ENCODE measurements around the gene NSG2. TPM values are rescaled to one million over a fixed set of nuclear protein-coding genes. Genes with fewer than 3 reads are reported as not detected.

Gene NSG2
- total RNA-seq, 4 donors from 2014 or later = 3.4 to 5.4 (median 3.9) TPM

DNA sequence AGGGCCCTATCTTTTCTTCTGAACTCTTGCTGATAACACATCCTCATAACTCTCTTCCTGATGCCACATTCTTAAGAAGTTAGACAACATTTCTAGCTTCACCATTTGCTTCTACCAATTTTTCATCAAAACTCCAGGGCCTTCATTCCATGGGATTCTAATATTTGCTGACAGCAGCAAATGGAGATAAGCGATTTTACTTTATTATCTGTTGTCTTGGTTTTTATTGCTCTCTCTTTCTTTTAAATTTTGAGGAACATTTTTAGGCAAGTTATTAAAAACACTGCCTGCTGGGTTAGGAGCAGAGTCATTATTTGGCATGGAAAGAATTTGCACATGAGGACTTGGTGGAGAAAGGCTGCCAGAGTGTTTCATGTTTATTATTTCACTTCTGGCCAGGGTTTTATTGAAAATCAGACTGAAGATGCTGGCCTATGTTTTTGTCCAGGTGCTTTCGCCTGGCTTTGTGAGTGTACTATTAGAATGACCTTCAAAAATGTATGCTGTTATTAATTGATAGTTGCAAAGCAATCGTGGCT lies 27.7 kb downstream of the NSG2 start:
- Histone ChIP-seq H3K4me3 (no peak overlapping the region), H3K9me3 (no peaks in the 10 kb centered on the region), H3K36me3 (no peaks in the 10 kb centered on the region), H3K27ac (replicated peaks in 1 of 4) (no peak overlapping the region), H3K4me1 (peaks cover 0 to 12% (median 6%) of the 10 kb centered on the region in 4 donors), H3K27me3 (no peaks in the 10 kb centered on the region)
- TF ChIP-seq POLR2A (IDR thresholded peaks at IDR 0.05; ENCODE audit: low read depth) (no peak), POLR2AphosphoS5 (IDR thresholded peaks at IDR 0.05) (no peak), EP300 (IDR thresholded peaks at IDR 0.05) (no peak)
- TF ChIP-seq, protein P1, sequence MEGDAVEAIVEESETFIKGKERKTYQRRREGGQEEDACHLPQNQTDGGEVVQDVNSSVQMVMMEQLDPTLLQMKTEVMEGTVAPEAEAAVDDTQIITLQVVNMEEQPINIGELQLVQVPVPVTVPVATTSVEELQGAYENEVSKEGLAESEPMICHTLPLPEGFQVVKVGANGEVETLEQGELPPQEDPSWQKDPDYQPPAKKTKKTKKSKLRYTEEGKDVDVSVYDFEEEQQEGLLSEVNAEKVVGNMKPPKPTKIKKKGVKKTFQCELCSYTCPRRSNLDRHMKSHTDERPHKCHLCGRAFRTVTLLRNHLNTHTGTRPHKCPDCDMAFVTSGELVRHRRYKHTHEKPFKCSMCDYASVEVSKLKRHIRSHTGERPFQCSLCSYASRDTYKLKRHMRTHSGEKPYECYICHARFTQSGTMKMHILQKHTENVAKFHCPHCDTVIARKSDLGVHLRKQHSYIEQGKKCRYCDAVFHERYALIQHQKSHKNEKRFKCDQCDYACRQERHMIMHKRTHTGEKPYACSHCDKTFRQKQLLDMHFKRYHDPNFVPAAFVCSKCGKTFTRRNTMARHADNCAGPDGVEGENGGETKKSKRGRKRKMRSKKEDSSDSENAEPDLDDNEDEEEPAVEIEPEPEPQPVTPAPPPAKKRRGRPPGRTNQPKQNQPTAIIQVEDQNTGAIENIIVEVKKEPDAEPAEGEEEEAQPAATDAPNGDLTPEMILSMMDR (IDR thresholded peaks at IDR 0.05) = no peak
- intact Hi-C loops (cut with DNase I) = no loop called here
- WGBS = 48% methylated on average over 3 of the region's 3 CpGs
- DNase-seq (ENCODE audit: extremely low spot score) = no peak

GRCh38 chr5:174074369-174074768 lies 28.9 kb downstream of the NSG2 start:
- 95% methylated on average over 7 of the region's 7 CpGs for WGBS
- H3K4me3 ChIP-seq = no peak overlapping the region
- no peaks in the 10 kb centered on the region for H3K27me3 ChIP-seq
- no peak for TF ChIP-seq POLR2AphosphoS5 (IDR thresholded peaks at IDR 0.05)
- TF ChIP-seq EP300 (IDR thresholded peaks at IDR 0.05) = no peak
- TF ChIP-seq, protein P1 (IDR thresholded peaks at IDR 0.05) = no peak
- TF ChIP-seq POLR2A (IDR thresholded peaks at IDR 0.05; ENCODE audit: low read depth) = no peak
- H3K36me3 ChIP-seq = no peaks in the 10 kb centered on the region
- peaks cover 0 to 12% (median 6%) of the 10 kb centered on the region in 4 donors for H3K4me1 ChIP-seq
- intact Hi-C loops (cut with DNase I) = no loop called here
- no peak overlapping the region for H3K27ac ChIP-seq (replicated peaks in 1 of 4)
- no peak for DNase-seq (ENCODE audit: extremely low spot score)
- no peaks in the 10 kb centered on the region for H3K9me3 ChIP-seq

- H3K4me3 ChIP-seq = no peak overlapping the region
- H3K4me1 ChIP-seq = peaks cover 0 to 5% (median 1%) of the 10 kb centered on the region in 4 donors
- peaks cover 0 to 2% (median 0%) of the 10 kb centered on the region in 4 donors for H3K27me3 ChIP-seq
- intact Hi-C loops (cut with DNase I) = no loop called here
- no peak for DNase-seq (ENCODE audit: extremely low spot score)
- no peaks in the 10 kb centered on the region for H3K9me3 ChIP-seq
- no peaks in the 10 kb centered on the region for H3K36me3 ChIP-seq
- TF ChIP-seq POLR2AphosphoS5 (IDR thresholded peaks at IDR 0.05) = no peak
- 73% methylated on average over 3 of the region's 3 CpGs for WGBS
- H3K27ac ChIP-seq (replicated peaks in 1 of 4) = no peak overlapping the region
Observed at GRCh38 chr5:174078416-174078815, 32.9 kb downstream of the NSG2 start.

- H3K9me3 ChIP-seq = no peaks in the 10 kb centered on the region
- H3K27ac ChIP-seq (replicated peaks in 1 of 4) = no peak overlapping the region
- no peaks in the 10 kb centered on the region for H3K4me1 ChIP-seq
- no peak overlapping the region for H3K4me3 ChIP-seq
- DNase-seq (ENCODE audit: extremely low spot score) = no peak
- H3K27me3 ChIP-seq = peaks cover 0 to 12% (median 0%) of the 10 kb centered on the region in 4 donors
- intact Hi-C loops (cut with DNase I) = no loop called here
- WGBS = 92% methylated on average over 2 of the region's 2 CpGs
- TF ChIP-seq EP300 (IDR thresholded peaks at IDR 0.05) (no peak), POLR2A (IDR thresholded peaks at IDR 0.05; ENCODE audit: low read depth) (no peak), POLR2AphosphoS5 (IDR thresholded peaks at IDR 0.05) (no peak)
- TF ChIP-seq, protein P1 (IDR thresholded peaks at IDR 0.05) = no peak
- H3K36me3 ChIP-seq = no peaks in the 10 kb centered on the region
Observed at GRCh38 chr5:174082286-174082685, 36.8 kb downstream of the NSG2 start.

DNA sequence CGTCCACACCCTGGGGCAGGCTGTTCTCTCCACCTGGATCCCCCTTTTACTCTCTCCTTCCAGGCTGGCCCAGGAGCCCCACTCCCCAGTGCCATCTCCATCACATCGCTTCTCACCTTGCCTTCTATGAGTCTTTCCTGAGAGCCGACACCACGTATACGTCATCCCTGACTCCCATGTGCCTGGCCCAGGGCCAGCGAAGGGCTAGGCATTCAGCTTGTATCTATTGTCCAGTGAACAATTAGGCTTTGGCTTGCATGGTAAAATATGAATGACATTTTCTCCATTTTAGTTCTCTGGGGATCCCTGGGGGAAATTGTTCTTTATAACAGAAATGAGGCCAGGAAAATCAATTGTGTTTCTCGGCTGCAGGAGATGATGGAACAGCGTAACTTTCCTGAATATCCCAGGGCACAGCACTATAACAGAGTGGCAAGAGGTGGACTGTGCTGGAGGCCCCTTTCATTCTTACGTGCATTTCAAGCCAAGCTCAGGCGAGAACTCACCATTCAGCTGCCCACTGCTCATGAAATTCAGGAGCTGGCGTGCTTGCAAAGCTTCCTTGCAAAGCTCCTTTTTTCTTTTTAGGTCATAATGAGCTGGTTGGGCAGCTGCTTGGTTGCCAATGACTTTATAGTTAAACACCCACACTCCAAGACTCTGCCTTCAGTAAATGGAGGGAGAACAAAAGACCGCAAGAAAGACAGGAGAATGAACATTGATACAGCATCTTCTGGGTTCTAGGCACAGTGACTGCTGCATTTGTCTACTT lies 37.7 kb downstream of the NSG2 start:
- H3K4me3 ChIP-seq = no peak overlapping the region
- no peak for DNase-seq (ENCODE audit: extremely low spot score)
- H3K4me1 ChIP-seq = no peaks in the 10 kb centered on the region
- peaks cover 0 to 12% (median 0%) of the 10 kb centered on the region in 4 donors for H3K27me3 ChIP-seq
- TF ChIP-seq POLR2AphosphoS5 (IDR thresholded peaks at IDR 0.05) = no peak
- TF ChIP-seq POLR2A (IDR thresholded peaks at IDR 0.05; ENCODE audit: low read depth) = no peak
- TF ChIP-seq, protein P1 (IDR thresholded peaks at IDR 0.05) = no peak
- TF ChIP-seq EP300 (IDR thresholded peaks at IDR 0.05) = no peak
- H3K36me3 ChIP-seq = no peaks in the 10 kb centered on the region
- intact Hi-C loops (cut with DNase I) = no loop called here
- no peak overlapping the region for H3K27ac ChIP-seq (replicated peaks in 1 of 4)
- 81% methylated on average over 12 of the region's 12 CpGs for WGBS
- H3K9me3 ChIP-seq = no peaks in the 10 kb centered on the region

Data from esophagus muscularis mucosa (tissue), 4 donors.